T-helper 17 cell (primary cell): ENCODE data around the gene FGFR2. TPM values are rescaled to one million over a fixed set of nuclear protein-coding genes. Genes with fewer than 3 reads are reported as not detected.

Source experiments
- ATAC-seq: fragments of 150-1000 bp; cut with Tn5 transposase; 2 replicates; pipeline ENCODE4 v1.10.0; 2021; ENCODE audit warnings: mild to moderate bottlenecking, moderate library complexity
- DNase-seq, 3 donors: peaks; one replicate each; pipeline versions ENCODE4 v3.0.0 to v3.0.0-alpha.2; 2020 to 2021
- H3K9me3 ChIP-seq: one replicate; pipeline ENCODE4 v1.7.0; 2013; ENCODE audit warnings: low read length, mild to moderate bottlenecking; ENCODE audit not compliant: control insufficient read depth, poor library complexity, severe bottlenecking
- H3K27ac Mint-ChIP-seq: one replicate; pipeline ENCODE4 v1.8.0; 2022; ENCODE audit warnings: mild to moderate bottlenecking, moderate library complexity, mixed read lengths
- H3K27me3 Mint-ChIP-seq: one replicate; pipeline ENCODE4 v1.8.0; 2022; ENCODE audit warnings: mixed read lengths
- H3K36me3 Mint-ChIP-seq: one replicate; pipeline ENCODE4 v1.8.0; 2022; ENCODE audit warnings: low read depth, mixed read lengths
- H3K4me1 Mint-ChIP-seq: one replicate; pipeline ENCODE4 v1.8.0; 2022; ENCODE audit warnings: mild to moderate bottlenecking, mixed read lengths
- H3K4me3 Mint-ChIP-seq: one replicate; pipeline ENCODE4 v1.8.0; 2022; ENCODE audit warnings: mild to moderate bottlenecking, moderate library complexity, mixed read lengths
- total RNA-seq, 4 donors: library from RNA in 2 of 4; stranded (reverse) in 2 of 4; gene quantifications; one replicate each; pipeline ENCODE4 v1.2.3 and lab custom pipeline; 2022 to 2026

FGFR2 gene
- total RNA-seq, 2 donors from 2014 or later, result 0.31 to 0.82 TPM

DNA sequence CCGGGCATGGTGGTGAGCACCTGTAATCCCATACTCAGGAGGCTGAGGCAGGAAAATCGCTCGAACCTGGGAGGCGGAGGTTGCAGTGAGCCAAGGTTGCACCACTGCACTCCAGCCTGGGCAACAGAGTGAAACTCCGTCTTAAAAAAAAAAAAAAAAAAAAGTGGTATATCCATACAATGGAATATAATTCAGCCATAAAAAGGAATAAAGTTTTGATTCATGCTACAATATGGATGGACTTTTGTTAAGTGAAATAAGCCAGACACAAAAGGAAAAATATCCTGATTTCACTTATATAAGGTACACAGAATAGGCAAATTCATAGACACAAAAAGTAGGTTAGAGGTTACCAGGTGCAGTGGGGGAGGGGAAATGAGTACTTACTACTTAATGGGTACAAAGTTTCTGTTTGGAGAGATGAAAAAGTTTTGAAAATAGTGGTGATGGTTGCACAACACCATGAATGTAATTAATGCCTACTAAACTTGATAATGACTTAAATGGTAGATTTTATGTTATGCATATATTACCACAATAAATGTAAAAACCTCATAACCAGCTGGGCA is 53.9 kb downstream of the FGFR2 start:
- no peak for DNase-seq
- no peaks in the 10 kb centered on the region for H3K36me3 Mint-ChIP-seq
- no peak for ATAC-seq
- no peak overlapping the region for H3K27ac Mint-ChIP-seq
- peaks cover 3% of the 10 kb centered on the region for H3K27me3 Mint-ChIP-seq
- no peak overlapping the region for H3K4me3 Mint-ChIP-seq
- H3K4me1 Mint-ChIP-seq, result no peaks in the 10 kb centered on the region
- H3K9me3 ChIP-seq, result no peaks in the 10 kb centered on the region

DNA sequence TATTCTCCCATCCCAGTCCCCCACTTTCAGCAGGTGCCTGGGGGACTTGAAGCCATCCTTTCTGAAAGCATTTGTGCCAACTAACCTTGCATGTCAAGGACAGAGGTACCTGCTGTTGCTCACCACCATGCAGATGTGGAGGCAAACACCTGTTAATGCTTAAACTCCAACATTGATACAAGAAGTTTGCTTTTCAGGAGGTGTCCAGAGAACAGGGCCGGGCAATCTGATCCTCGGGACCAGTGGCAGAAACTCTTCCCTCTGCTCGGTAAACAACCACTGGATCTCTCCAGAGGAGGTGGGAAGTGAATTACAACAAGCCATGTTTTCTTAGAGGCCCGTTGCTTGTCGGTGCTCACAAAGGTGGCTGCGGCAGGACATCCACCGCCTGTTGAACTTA is 54.7 kb downstream of the FGFR2 start:
- DNase-seq, result no peak
- no peaks in the 10 kb centered on the region for H3K4me1 Mint-ChIP-seq
- no peak overlapping the region for H3K4me3 Mint-ChIP-seq
- H3K27ac Mint-ChIP-seq, result no peak overlapping the region
- no peak for ATAC-seq
- H3K9me3 ChIP-seq, result no peaks in the 10 kb centered on the region
- no peaks in the 10 kb centered on the region for H3K36me3 Mint-ChIP-seq
- H3K27me3 Mint-ChIP-seq, result peaks cover 4% of the 10 kb centered on the region

DNA sequence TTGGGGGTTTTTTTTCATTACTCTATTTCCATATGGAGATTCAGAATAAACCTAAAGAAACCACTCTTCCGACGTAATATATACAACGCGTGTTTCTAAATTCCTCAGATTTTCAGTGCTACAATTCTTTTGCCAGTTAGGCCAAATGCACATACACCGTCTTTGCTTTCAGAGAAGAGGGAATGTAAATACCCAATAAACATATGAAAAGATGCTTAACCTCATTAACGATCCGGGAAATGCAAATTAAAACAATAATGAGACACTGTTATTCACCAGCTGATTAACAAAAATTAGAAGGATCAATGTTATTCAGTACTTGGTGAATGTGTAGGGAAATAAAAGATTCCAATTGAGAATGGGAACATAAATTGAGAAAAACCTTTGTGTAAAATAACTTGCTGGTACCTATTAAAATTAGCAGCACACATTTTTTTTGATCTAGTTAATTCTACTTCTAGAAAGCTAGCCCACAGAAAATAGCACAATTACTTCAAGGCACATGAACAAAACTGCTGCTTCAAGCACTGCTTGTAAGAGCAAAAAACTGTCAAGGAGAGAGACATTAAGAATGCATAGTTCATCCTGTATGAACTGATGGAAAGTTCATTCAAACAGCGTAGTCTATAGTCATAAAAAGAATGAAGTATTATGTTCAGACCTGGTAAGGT is 56.7 kb downstream of the FGFR2 start:
- Mint-ChIP-seq H3K27ac (no peak overlapping the region), H3K36me3 (no peaks in the 10 kb centered on the region), H3K4me3 (no peak overlapping the region), H3K4me1 (no peaks in the 10 kb centered on the region), H3K27me3 (peaks cover 4% of the 10 kb centered on the region)
- ATAC-seq, result no peak
- no peaks in the 10 kb centered on the region for H3K9me3 ChIP-seq
- no peak for DNase-seq

DNA sequence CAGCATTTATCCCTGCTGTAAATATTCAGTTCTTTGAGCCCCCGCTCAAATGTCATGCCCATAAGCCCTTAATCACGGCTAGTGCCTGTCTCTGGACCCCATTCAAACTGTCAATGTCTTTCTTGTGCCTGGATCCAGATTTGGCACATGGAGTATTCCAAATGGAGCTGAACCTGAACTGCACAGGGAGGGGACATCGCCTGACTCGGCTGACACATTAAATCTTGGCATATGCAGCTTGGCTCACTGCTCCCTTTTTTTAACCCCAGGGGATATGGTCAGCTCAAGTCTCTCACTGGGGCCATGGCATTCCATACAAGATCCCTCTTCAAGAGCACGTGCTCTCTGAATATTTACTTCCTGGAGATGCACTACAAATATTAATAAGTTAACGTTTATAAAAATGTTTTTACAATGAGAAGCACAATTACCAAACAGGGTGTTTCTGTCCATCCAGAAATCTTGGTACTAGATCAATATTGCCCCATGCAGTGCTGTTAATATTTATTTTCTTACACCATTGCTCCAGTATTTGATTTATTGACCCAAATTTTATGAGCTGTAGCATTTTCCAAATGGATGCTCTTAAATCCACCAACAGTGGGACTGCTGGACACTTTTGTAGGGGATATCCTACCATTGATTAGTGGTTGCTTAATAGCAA is 57.4 kb downstream of the FGFR2 start:
- H3K27me3 Mint-ChIP-seq, result peaks cover 4% of the 10 kb centered on the region
- ATAC-seq (no peak), DNase-seq (no peak)
- H3K4me3 Mint-ChIP-seq, result no peak overlapping the region
- H3K36me3 Mint-ChIP-seq, result no peaks in the 10 kb centered on the region
- H3K27ac Mint-ChIP-seq, result no peak overlapping the region
- no peaks in the 10 kb centered on the region for H3K9me3 ChIP-seq
- H3K4me1 Mint-ChIP-seq, result no peaks in the 10 kb centered on the region

DNA sequence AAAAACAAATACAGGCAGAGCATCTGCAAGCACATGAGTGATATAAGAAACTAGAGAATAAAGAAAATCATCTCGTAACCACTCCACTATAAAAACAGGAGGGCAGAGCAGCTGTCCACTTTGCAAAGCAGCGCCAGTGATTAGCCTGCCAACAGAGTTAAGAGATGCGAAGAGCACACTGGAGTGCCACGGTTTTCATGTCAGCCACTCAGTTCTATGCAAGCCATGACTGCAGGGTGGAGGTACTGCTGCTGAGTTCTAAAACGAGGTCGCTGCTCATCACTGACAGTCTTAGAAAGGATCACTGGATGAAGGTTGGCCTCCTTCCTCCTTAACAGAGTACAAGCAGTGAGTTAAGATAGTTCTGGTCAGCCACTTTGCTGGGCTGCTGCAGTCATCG is 58.5 kb downstream of the FGFR2 start:
- DNase-seq (no peak), ATAC-seq (no peak)
- Mint-ChIP-seq H3K36me3 (no peaks in the 10 kb centered on the region), H3K4me1 (no peaks in the 10 kb centered on the region), H3K4me3 (no peak overlapping the region), H3K27ac (no peak overlapping the region), H3K27me3 (peaks cover 4% of the 10 kb centered on the region)
- no peaks in the 10 kb centered on the region for H3K9me3 ChIP-seq

DNA sequence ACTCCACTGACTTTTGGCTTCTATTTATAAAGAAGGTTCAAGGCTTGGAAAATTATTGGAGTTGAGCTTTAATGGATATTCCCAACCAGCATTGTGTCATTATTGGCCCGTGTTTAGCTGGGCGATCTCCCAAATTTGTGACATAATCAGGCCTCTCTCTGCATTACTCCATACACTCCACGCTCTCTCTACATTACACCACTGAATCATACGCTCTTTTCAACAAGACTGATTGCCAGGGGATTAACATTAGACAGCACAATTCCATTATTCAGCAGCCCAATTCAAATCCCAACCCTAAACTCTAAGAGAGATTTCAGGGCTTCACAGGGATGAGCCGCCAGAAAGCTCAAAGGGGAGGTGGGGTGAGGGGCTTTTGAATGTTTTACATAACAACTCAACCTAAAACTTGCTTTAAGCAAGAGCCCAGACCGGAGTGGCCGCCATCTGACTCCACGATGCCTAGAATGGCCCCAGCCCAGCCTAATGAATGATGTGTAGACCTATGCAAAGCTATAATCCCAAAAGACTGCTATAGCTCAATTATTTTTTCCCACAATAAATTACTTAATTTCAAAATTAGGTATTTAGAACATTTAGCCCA is 61.8 kb downstream of the FGFR2 start:
- peaks cover 4% of the 10 kb centered on the region for H3K27me3 Mint-ChIP-seq
- no peaks in the 10 kb centered on the region for H3K36me3 Mint-ChIP-seq
- H3K4me1 Mint-ChIP-seq, result no peaks in the 10 kb centered on the region
- ATAC-seq (no peak), DNase-seq (no peak)
- H3K27ac Mint-ChIP-seq, result no peak overlapping the region
- no peaks in the 10 kb centered on the region for H3K9me3 ChIP-seq
- no peak overlapping the region for H3K4me3 Mint-ChIP-seq

DNA sequence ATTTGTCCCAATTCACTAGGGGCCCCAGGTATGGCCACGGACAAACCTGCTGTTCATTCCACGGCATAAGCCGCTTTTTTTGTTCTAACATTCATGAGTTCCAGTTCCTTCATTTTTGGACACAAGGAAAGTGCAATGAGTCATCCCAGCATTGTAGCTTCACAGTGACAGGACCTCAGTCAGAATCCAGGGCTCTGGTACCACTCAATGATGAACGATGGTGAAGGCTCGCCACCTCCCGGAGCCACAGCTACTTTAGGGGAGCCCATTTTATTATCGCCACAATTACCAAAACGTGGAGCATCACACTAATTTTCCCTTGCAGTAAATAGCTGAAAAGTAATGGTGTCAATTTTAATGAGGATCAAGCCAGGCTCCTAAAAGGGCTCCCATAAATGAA is 62.9 kb downstream of the FGFR2 start:
- H3K4me3 Mint-ChIP-seq, result no peak overlapping the region
- H3K27me3 Mint-ChIP-seq, result peaks cover 4% of the 10 kb centered on the region
- no peak overlapping the region for H3K27ac Mint-ChIP-seq
- no peaks in the 10 kb centered on the region for H3K4me1 Mint-ChIP-seq
- H3K9me3 ChIP-seq, result no peaks in the 10 kb centered on the region
- H3K36me3 Mint-ChIP-seq, result no peaks in the 10 kb centered on the region
- ATAC-seq (no peak), DNase-seq (no peak)

DNA sequence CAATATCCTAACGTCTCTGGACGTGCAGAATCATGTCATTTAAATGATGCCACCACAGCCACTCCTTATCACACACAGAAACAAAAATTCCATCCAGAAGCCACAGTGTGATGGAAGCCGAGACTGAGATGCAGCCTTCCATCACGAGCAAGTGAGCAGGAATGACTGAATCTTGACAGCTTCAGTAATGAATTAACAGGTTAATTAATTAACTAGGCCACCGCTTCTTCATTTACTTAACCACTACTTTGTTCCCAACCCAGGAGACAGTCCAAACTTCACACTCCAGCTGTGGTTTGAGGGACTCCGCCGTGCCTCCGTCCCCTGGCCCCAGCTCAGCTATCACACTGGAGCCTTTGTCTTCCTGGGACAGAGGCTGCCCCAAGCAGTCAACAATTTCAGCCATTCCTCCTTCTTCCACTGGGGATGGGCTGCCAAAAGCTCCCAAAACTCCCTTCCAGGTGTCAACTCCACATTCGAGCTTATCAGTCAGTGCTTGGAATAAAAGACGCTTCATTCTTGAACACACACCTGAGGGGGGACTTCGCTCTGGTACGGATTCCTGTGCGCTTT is 65.9 kb downstream of the FGFR2 start:
- Mint-ChIP-seq H3K27ac (no peak overlapping the region), H3K36me3 (no peaks in the 10 kb centered on the region), H3K4me3 (no peak overlapping the region), H3K4me1 (no peaks in the 10 kb centered on the region), H3K27me3 (no peaks in the 10 kb centered on the region)
- DNase-seq, result no peak
- ATAC-seq, result no peak
- H3K9me3 ChIP-seq, result no peaks in the 10 kb centered on the region

DNA sequence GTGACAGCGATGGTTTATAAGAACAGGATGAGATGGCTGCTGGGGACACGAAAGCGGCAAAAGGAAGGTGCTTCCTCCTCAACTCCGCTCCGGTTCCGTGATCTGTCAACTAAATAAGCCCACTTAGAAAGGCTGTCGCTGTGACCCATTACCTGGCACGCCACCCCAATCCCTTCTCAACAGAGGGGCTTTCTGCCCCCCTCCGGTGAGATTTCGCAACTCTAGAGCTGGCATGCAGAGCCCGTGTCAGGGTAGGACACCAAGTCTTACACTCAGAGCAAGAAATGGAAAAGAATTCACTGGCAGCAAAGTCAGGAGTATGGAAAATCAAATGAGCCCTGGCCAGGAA is 66.4 kb downstream of the FGFR2 start:
- H3K36me3 Mint-ChIP-seq, result no peaks in the 10 kb centered on the region
- H3K4me1 Mint-ChIP-seq, result no peaks in the 10 kb centered on the region
- no peak overlapping the region for H3K27ac Mint-ChIP-seq
- no peaks in the 10 kb centered on the region for H3K9me3 ChIP-seq
- DNase-seq (no peak), ATAC-seq (no peak)
- H3K27me3 Mint-ChIP-seq, result no peaks in the 10 kb centered on the region
- H3K4me3 Mint-ChIP-seq, result no peak overlapping the region

DNA sequence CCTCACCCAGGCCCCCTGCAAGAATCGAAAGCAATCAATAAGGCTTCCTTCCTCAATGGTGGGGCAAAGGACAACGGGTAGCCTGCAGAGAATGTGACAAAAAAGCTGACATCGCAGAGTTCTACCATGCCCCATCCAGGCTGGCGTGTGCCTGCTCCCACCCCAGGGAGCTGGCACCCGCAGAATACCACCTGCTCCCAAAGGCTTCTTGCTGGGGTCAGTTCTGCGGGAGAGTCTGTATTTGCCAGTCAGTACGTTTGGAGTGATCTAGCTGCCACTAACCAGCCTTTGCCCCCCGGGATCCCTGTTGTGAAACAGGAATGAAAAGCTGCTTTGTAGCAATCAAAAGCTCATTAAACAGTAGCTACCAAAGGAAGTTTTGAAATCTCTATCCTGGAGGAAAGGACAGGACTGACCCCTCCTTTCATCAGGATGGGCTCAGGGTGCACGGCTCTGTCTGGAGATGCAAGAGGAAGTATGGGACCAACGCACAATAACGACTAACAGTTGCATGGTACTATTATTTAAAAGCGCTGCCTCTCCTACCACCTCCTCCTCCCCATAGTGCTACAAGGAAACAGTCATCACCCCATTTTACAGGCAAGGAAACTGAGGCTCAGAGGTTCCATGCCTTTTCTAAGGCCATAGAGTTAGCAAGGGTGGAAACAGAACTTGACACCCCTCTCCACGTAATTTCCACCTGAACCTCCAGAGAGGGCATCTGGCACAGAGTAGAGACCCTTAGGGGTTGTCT is 67.0 kb downstream of the FGFR2 start:
- H3K27me3 Mint-ChIP-seq, result no peaks in the 10 kb centered on the region
- no peaks in the 10 kb centered on the region for H3K36me3 Mint-ChIP-seq
- no peak for ATAC-seq

DNA sequence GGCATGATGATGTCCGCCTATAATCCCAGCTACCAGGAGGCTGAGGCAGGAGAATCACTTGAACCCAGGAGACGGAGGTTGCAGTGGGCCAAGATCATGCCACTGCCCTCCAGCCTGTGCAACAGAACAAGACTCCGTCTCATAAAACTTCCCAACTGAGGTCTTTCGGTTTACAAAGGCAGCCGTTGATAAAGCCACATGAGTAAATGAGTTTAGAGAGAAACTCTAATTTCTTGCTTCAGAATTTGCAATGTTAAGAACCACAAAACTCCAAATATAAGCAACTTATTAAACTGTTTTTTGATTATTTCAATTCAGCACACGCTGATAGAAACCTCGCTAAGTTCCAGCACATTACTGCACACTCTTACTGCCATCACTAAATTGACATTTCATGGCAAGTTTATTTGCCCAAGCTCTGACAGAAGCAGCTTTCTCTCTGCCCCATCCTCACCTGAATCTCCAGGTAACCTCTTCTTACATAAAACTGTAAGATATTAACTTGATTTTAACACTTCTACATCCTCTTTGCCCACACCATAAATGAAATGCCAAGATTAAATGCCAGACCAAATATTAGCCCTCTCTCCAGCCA is 67.7 kb downstream of the FGFR2 start:
- H3K4me3 Mint-ChIP-seq, result no peak overlapping the region
- H3K27me3 Mint-ChIP-seq, result no peaks in the 10 kb centered on the region

More for the DNA sequence above, 67.0 kb downstream of the FGFR2 start:
- DNase-seq, result no peak
- Mint-ChIP-seq H3K27ac (no peak overlapping the region), H3K4me3 (no peak overlapping the region), H3K4me1 (peaks cover 2% of the 10 kb centered on the region)
- H3K9me3 ChIP-seq, result no peaks in the 10 kb centered on the region

DNA sequence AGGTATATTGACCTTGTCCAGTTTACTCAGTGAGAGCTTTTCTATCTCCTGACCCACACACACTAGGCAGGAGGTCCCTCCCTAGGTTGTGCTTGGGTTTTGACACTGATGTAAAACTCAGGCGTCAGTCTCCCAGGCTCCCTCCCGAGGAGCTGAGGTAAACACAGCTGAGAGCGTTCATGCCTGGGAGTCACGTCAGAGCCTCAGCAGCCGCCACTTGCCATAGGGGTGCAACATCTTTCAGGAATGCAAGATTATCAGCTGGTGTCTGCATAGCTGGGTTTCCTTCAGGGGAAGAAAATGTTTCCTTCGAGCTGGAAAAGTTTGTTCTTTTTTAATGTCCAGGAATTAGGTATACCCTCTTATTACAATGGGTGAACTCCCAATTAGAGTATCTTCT is 70.6 kb downstream of the FGFR2 start:
- Mint-ChIP-seq H3K4me1 (peaks cover 2% of the 10 kb centered on the region), H3K4me3 (no peak overlapping the region), H3K27me3 (no peaks in the 10 kb centered on the region), H3K27ac (no peak overlapping the region), H3K36me3 (no peaks in the 10 kb centered on the region)
- DNase-seq, result no peak
- no peak for ATAC-seq
- H3K9me3 ChIP-seq, result no peaks in the 10 kb centered on the region

More for the DNA sequence above, 67.7 kb downstream of the FGFR2 start:
- Mint-ChIP-seq H3K4me1 (peaks cover 2% of the 10 kb centered on the region), H3K27ac (no peak overlapping the region), H3K36me3 (no peaks in the 10 kb centered on the region)
- ATAC-seq, result no peak
- no peaks in the 10 kb centered on the region for H3K9me3 ChIP-seq
- DNase-seq, result no peak
